SK-N-MC (cell line): Measurements from ENCODE around the gene METTL14.

ENCODE experiments used
- EZH2 ChIP-seq: fragments of 200-600 bp; sonication (generic); IDR thresholded peaks from one replicate; pipeline ENCODE4 v1.6.1; 2017; ENCODE audit warnings: antibody characterized with exemption
- FOXP2 ChIP-seq: optimal IDR thresholded peaks from 2 replicates; pipeline ENCODE3; 2011; ENCODE audit warnings: mild to moderate bottlenecking, moderate library complexity; ENCODE audit not compliant: insufficient read depth; ENCODE audit errors: extremely low read length, control extremely low read depth
- POLR2AphosphoS5 ChIP-seq: IDR thresholded peaks from 2 replicates; pipeline ENCODE4 v1.6.1; 2012; ENCODE audit warnings: mild to moderate bottlenecking, low read depth, low read length, borderline replicate concordance

DNA sequence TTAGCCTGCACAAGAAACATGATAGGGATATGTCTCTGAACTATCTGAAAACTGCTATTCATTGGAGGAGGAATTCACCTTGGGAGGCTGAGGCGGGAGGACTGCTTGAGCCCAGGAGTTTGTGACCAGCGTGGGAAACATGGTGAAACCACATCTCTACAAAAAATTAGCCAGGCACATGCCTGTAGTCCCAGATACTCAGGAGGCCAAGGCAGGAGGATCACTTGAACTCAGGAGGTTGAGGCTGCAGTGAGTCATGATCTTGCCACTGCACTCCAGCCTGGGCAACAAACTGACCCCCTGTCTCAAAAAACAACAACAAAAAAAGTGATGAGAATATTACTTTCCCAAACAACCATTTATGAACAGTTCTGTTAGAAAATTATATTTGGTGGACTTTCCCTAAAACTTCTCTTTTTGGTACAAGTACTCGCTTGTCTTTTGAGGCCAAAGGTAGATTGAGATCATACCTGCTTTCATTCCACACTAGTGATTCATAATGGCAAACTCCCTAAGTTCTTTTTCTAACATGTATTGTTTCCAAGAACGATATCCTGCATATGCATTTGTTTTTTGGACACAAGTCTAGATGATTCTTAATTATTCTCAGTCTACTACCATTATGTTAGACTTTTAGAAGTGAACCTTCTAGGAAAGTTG, 33.4 kb downstream of the METTL14 start:
- TF ChIP-seq POLR2AphosphoS5 (no peak), EZH2 (no peak), FOXP2 (no peak)
